HG02970 (cell line): Measurements from ENCODE around the gene TMEM87B.

Source experiments
- ATAC-seq: cut with Tn5 transposase; IDR thresholded peaks from one replicate; pipeline ENCODE4 v1.9.1; 2021; ENCODE audit warnings: mild to moderate bottlenecking, moderate library complexity, moderate number of reproducible peaks; ENCODE audit not compliant: unreplicated experiment, low FRiP score

Gene TMEM87B, protein sequence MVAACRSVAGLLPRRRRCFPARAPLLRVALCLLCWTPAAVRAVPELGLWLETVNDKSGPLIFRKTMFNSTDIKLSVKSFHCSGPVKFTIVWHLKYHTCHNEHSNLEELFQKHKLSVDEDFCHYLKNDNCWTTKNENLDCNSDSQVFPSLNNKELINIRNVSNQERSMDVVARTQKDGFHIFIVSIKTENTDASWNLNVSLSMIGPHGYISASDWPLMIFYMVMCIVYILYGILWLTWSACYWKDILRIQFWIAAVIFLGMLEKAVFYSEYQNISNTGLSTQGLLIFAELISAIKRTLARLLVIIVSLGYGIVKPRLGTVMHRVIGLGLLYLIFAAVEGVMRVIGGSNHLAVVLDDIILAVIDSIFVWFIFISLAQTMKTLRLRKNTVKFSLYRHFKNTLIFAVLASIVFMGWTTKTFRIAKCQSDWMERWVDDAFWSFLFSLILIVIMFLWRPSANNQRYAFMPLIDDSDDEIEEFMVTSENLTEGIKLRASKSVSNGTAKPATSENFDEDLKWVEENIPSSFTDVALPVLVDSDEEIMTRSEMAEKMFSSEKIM

DNA sequence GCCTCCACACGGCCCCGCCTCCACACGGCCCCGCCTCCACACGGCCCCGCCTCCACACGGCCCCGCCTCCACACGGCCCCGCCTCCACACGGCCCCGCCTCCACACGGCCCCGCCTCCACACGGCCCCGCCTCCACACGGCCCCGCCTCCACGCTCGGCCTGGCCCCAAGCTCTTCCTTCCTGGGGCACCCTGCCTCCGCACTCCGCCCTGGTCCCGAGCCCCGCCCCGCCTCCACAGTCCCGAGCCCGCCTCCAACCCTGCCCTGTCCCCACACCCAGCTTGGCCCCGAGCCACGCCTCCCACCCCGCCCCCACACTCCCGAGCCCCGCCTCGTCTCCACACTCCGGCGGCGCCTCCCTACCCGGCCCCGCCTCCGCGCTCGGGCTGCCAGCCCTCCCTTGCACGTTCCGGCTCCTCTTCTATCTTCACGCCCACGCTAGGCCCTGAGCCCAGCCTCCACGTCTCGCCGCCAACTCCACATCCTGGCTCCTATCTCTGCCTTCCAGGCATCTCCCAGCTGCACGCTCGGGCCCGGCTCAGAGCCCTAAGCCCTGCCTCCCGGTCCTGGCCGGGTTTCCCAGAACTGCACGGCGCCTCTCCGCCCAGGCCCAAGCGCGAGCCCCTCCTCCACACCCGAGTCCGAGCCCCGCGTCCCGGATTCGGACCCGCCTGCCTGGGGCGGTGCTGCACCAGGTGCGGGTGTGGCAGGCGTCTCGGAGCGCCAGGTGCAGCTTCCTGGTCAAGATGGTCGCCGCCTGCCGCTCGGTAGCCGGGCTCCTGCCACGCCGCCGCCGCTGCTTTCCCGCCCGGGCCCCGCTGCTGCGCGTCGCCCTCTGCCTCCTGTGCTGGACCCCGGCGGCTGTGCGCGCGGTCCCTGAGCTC is at the start of gene TMEM87B:
Gene TMEM87B, plus strand, starts transcription at position 423 of the 883 bp plus-strand sequence. Its CDS starts 323 bp downstream, at position 746.
- ATAC-seq = peak; percentile 54

DNA sequence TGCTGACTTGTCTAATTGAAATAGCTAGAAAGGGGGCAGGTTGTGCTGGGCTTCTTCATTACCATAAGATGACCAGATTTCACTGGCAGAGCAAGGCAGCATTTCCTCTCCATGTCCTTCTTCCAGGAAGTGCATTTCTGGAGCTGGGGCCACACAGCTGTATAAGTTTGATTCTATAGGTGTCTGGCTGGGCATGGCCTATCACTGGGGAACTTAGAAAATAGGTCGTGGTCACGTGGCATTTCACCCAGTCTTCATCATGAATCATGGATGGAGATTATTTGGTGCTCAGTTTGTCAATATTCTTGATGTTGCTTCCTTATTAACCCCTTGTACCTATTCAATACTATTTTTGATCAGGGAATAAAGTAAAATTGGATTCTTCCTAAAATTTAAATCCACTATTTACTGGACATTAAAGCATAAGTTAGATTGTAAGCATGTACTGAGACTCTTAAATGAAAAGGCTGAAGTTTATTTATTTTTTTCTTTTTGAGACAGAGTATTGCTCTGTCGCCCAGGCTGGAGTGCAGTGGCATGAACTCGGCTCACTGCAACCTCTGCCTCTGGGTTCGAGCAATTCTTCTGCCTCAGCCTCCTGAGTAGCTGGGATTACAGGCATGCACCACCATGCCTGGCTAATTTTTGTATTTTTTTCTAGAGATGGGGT is 49.5 kb upstream of the TMEM87B start:
- no peak for ATAC-seq

DNA sequence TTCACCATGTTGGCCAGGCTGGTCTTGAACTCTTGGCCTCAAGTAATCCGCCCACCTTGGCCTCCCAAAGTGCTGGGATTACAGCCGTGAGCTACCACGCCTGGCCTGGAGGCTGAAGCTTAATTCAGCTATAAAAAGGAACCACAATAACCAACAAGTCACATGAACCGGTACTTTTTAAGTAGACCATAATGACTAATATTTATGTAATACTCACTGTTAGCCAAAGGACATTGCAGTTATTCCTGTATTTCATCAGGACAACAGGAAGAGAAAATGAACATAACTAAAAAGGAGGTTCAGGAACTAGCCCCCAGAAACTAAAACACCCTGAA is 49.0 kb upstream of the TMEM87B start:
- no peak for ATAC-seq

DNA sequence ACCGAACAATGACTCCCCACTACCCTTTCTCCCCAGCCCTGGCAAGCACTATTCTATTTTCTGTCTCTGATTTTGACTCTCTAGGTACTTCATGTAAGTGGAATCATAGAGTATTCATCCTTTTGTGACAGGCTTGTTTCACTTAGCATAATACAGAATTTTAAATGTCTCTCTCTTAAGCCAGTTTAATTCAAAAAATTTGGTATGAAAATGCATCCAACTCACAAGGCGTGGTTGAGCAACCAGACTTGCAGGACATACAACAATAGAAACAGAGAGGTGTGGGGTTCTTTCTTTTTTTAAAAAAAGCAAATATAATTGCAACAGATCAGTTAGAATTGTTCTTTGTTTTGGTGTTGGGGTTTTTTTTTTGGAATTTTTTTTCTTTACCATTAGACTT is 47.6 kb upstream of the TMEM87B start:
- no peak for ATAC-seq

DNA sequence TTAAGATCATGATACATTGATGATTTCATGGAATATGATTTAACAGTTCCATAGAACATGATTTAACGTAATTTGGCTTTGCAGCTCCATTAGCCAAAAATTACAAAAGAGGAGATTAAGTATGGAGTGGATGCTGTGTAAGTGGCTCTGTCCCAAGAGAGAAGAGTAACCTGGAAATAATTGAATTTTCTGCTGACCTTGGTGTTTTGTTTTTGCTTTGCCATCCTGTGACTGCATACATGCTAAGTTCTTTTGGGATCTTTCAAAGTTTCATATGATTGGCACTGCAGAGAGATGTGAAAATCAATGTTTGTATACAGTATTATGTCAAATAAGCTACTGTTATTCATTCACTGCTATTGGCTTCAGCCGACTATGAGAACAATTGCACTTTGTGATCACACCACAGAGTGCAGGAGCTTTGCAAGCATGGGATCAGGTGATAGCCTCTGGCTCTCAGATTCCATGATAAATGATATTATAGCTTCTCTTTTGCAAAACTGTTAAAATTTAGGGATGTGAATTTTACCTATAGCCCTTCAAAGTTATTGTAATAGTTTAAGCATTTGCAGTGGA is 46.1 kb upstream of the TMEM87B start:
- ATAC-seq = no peak

DNA sequence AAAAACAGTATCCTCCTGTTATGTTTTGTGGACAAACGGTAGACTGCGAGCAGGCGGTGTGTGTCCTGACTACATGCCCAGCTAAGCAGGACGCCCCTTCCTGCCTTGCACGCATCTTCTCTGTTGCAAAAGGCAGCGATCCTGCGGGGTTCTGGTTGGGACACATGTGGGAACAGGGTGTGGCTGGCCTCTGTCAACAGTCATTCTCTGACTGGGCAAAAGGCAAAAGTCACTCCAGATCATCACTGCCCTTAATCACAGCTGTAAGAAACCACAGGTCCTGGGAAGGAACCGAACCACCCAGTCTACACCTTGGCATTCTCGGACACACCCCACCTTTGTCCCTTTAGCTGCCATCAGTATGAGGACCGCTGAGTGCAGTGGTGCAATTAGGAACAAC is 44.3 kb upstream of the TMEM87B start:
- ATAC-seq = no peak

DNA sequence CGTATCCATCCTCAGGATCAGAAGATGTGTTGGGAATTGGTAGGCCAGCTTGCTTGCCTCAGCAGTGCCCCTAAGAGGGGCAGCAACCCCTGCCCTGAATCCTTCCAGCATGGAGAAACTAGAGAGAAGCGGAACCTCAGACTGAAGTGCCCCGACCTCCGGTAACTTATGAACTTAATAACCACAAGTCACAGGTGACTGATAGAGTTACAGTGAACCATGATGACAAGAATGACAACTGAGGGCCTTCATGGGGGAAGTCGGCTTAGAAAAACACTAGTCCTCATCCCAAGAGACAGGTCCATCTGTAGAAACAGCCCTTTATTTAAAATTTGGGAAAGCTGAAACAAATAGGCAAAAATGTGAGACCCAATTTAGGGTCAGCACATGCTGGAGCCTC is 42.5 kb upstream of the TMEM87B start:
- ATAC-seq = no peak

DNA sequence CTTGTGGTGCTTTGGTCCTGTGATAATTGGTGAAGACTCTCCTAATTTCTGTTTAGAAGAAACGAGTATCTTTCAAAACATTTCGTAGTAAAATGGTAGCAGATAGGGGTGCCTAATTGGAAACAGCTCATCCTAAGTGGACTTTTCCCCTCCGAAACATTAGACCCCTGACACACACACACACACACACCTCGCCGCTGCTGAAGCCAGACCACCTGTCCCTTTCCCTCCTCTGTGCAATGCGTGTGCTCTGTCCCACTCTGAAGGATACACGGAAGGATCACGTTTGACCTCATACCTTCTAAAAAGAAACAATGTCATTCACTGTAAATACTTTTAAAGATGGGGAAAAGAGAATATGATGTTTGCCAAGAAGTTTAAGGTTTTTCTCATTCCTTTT is 36.2 kb upstream of the TMEM87B start:
- no peak for ATAC-seq

DNA sequence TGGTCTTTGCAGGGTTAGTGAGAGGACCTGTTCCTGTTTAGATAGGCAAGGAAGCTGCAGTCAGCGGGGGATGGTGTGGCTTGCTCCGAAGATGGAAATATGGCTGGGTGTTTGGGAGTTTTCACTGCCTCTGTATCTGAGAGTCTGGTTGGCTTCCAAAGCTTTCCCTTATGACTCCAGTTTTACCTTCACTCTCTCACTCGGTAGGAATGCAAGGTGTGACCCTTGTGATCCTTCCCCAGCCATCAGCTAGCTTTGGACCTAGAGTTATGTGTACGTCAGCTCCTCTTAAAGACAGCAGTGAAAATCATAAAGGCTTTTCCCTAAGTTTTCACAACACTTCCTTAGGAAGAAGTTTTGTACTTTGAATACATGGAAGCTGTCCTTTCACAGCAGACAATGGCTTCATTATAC is 35.5 kb upstream of the TMEM87B start:
- ATAC-seq = no peak

DNA sequence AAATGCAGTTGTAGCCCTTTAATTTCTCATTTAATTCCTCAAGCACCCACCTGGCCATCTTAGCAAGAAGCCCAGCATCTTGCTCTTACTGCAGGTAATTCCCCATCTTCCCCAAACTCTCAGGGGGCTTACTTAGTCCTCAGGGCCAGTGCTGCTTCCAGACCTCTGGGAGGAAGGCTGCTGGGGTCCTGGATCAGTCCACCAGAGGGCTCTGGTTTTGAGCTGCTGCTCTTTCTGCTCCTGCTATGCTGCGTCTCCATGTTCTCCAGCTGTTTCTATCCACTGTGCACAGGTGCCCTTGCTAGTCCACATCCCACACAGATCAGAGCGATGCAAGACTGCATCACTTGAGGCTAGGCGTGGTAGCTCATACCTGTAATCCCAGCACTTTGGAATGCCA is 34.5 kb upstream of the TMEM87B start:
- ATAC-seq = no peak

DNA sequence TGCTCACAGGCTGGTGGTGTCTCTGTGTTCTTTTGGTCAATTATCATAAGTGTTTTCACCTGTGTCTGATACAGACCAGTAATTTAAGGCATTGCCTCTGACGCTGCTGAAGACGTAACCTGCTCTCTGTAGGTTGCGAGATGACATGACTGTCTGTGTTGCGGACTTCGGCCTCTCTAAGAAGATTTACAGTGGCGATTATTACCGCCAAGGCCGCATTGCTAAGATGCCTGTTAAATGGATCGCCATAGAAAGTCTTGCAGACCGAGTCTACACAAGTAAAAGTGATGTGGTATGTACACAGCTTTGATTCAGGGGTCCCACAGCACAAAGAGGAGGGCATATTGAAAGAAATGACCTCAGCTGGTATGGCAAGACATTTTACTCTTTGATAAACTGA is 33.8 kb upstream of the TMEM87B start:
- ATAC-seq = no peak

DNA sequence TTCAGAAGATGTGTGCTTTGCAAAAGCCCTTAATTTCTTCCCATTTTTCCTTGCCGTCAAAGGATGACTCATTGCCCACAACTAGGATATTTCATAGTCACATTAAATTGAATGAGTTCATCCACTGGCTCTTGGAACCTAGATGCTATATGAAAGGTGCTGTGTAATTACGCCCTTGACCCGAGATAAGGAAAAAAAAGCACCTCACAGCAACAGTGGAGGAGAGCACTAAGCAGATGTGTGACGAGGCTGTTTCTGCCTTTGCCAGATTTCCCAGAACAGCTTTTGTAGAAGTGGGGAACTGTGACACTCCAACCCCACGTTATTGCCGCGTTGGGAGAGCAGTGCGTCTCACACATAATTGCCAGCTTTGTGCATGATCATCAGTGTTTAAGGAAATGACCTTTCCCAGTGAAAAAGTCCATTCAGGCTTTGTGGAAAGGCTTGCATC is 33.3 kb upstream of the TMEM87B start:
- no peak for ATAC-seq

DNA sequence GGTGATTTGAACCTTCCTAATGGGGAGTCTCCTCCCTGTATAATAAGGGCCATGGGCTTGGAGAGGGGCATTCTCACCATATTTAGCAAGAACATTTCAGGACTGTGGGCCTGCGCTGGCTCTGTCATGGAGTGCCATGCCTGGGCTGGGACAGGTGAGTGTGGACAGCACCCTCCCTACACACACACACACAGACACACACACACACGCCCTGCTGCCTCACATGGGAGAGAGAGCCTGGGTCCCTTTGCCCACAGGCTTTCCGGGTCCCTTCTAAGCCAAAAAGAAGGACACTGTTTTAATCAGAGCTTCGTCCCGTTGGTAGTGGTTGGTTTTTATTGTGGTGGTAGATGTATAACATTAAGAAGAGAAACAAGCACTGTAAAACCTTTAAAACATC is 31.4 kb upstream of the TMEM87B start:
- ATAC-seq = no peak

DNA sequence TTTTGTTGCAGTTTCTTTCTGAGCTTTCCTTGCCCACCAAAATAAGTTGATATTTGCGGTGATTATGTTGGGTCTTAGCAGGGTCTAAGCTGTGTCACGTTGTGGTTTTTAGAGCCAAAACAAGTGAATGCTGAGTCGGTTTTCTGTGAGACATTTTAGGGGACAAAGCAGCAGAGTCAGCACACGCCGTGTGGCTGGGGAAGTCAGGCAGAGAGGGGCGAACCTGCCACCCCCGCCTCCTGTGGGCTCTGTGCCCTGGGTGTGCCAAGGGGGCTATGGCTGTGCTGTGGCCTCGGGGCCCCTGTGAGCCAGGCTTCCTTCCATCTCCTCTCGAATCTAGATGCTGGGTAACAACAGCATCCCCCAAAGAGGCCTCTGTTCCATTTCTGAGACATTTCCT is 30.8 kb upstream of the TMEM87B start:
- no peak for ATAC-seq

DNA sequence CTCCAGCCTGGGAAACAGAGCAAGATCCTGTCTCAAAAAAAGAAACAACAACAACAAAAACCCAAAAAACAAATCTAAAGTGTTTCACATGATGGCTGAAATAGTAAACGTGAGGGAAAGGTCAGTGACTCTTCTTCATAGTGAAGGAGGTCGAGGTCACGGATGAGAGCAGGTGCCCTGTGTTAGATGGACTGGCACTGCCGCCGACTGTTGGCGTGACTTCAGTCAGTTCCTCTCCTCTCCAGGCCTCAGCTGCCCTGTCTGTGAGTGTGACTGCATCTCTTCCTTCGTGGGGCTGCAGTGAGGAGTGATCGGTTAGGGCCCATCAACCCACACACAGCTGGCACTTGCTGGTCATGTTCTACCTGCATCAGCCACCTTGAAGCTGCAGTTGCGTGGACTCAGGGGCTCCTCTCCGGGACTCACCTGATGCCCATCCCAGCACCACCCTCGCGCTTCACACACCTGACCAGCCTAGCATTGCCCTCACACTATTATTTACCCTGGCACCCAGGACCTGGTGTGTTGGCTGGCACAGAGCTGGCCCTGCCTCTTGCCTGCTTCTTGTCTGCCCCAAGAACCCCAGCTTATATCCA is 30.1 kb upstream of the TMEM87B start:
- no peak for ATAC-seq

DNA sequence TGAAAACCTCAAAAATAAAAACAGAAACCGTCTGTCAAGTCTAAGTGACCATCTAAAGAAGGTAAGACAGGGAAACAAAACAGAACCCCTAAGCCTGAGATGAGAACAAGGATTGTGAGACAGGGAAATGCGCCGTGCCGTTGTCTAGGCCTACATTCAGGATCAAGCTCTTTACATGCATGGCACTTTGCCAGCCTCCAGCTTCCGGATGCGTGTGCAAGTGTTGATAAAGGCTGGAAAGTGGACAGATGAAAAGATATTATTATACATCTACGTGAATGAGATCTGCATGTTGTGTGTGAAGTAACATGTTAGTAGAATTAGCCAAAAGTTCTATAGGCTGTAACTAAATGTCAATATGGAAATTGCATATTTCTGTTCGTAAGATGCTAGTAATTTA is 28.6 kb upstream of the TMEM87B start:
- no peak for ATAC-seq

DNA sequence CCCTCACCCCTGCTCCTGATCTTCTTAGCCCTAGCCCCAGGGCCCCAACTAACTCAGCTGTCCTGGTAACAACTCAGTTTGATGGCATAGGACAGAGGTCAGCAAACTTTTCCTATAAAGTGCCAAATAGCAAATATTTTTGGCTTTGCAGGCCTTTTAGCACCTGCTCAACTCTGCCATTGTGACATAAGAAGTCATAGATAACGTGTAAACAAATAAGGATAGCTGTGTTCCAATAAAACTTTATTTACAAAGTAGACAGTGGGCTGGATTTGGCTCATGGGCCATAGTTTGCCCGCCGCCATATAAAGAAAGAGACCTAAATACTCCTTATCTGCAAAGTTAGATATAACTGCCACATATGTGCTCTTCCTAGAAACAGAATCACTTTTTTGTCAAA is 27.3 kb upstream of the TMEM87B start:
- ATAC-seq = no peak

DNA sequence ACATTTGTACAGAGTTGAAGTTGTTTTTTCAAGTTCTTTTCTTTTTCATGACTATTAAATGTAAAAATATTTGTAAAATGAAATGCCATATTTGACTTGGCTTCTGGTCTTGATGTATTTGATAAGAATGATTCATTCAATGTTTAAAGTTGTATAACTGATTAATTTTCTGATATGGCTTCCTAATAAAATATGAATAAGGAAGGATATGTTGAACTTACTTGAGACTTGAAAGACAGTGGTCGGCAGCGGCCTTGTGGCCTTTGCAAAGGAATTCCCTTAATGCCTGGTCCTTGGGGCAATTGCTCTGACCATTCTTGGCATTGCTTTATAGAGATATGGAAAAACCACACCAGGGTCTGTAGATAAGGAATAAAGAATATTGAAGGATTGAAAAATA is 25.9 kb upstream of the TMEM87B start:
- no peak for ATAC-seq

DNA sequence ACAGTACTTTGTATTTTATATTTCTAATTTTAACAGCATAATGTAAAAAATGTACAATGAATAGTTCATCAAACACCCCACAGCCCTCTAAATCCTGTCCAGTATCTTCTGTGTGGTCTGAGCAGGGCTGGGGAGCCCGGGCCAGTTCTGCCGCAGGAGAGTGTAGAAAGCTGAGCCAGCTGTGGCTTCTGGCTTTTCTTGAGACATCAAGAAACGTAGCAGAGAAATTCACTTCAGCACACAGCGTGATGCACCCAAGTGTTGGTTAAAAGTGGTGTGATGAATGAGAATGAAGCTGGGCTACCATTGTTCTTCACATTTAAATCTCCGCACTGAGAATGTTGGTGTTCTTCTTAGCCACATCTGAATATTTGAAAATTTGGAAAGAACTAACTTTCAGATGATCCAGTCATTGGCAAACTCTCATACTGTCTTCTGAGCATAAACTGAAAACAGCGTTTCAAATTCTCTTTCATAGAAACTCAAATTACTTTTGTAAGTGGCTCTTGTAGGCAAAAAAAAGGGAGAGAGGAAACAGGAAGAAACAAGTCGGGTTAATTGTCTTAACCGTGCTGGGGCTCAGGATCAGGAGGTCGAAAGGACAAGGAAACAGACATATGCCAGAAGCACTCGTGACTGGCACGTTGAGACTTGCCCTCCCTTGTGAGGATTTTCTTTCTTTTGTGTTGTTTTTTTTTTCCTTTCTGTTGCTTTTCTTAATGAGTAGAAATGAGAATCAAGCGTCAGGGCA is 23.4 kb upstream of the TMEM87B start:
- no peak for ATAC-seq

DNA sequence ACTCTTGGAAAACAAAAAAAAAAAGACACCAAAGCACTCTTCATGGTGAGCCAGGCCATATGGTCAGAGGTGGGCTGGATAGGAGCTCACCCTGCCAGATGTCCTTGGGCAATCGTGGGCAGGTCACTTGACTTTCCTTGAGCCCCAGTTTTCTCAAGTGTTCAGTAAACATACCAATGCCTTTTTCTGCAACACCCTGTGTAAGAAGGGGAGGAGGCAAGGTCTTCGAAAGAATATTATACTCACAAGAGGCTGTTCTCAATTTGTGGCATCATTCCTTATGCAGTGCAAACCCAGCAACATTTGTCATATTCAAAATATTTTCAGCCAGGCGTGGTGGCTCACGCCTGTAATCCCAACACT is 22.9 kb upstream of the TMEM87B start:
- ATAC-seq = no peak
